ENCODE measurements around the gene TARBP1. TPM values are rescaled to one million over a fixed set of nuclear protein-coding genes. Genes with fewer than 3 reads are reported as not detected.

The TARBP1 gene
- total and polyA plus RNA-seq, 2 of the 8 experiments (the other 6 are each of a cell fraction or from before 2014, with no cell fraction given), result 21.9 to 32.3 TPM

DNA sequence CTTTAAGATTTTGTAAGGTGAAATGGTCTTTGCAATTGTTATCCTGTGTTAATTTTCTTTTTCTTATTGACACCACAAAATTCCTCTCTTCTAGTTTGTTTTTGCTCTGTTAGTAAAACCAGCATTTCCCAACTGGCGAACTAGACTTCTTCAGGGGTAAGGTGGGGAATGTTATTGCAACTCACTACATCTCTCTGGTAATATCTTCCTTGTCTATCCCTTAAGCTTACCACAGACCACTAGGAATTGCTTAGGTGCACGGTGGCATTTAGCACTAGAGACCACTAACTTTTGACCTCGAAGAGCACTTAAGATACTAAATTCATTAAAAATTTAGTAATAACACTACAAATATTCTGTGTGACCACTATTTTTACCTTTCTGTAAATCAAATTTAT is 109.9 kb downstream of the TARBP1 start:
- Histone ChIP-seq H3K23ac (ENCODE audit: insufficient read length) (no peak overlapping the region), H3K18ac (ENCODE audit: extremely low read depth, low read length) (no peak overlapping the region), H4K5ac (ENCODE audit: insufficient read length, low read depth, low read length) (no peak overlapping the region), H2BK15ac (ENCODE audit: low read length) (no peak overlapping the region), H2BK12ac (ENCODE audit: low read depth, low read length) (no peak overlapping the region), H3K27ac (ENCODE audit: low read depth, low read length) (no peak overlapping the region), H4K91ac (replicated peaks; ENCODE audit: insufficient read length, low read length) (no peak overlapping the region), H3K4me3 (ENCODE audit: extremely low read depth in 1 of 4, insufficient read depth in 2 of 4, low read depth in 3 of 4, low read length in 4 of 4) (no peak overlapping the region), H3K9ac (replicated peaks in 1 of 4; ENCODE audit: extremely low read depth in 1 of 4, low read depth in 3 of 4, low read length in 3 of 4) (no peak overlapping the region), H3K9me3 (ENCODE audit: insufficient read depth in 2 of 2, low read depth in 1 of 2, low read length in 1 of 2) (no peaks in the 10 kb centered on the region), H3K4me2 (ENCODE audit: insufficient read depth in 1 of 2, low read depth in 2 of 2, low read length in 2 of 2) (no peak overlapping the region), H3K36me3 (ENCODE audit: control insufficient read depth in 2 of 4, insufficient read depth in 4 of 4, low read length in 3 of 4) (no peaks in the 10 kb centered on the region), H3K14ac (ENCODE audit: insufficient read length) (no peak overlapping the region), H2AK5ac (ENCODE audit: low read depth, low read length) (no peak overlapping the region), H3K23me2 (ENCODE audit: low read depth, low read length) (no peaks in the 10 kb centered on the region), H3K79me1 (ENCODE audit: low read depth, low read length) (no peaks in the 10 kb centered on the region), H2BK20ac (ENCODE audit: low read length) (no peak overlapping the region), H2BK120ac (replicated peaks; ENCODE audit: low read depth, low read length) (no peak overlapping the region), H4K20me1 (replicated peaks in 1 of 2; ENCODE audit: control insufficient read depth in 1 of 2, insufficient read depth in 2 of 2, low read length in 2 of 2) (no peaks in the 10 kb centered on the region), H3K56ac (replicated peaks; ENCODE audit: insufficient read length, low read depth, low read length) (no peak overlapping the region), H2AFZ (ENCODE audit: low read length) (no peak overlapping the region), H3K4ac (replicated peaks; ENCODE audit: insufficient read length, low read depth, low read length) (no peak overlapping the region), H4K8ac (ENCODE audit: extremely low read depth, insufficient read depth, low read length) (no peak overlapping the region), H3K27me3 (replicated peaks in 1 of 4; ENCODE audit: control insufficient read depth in 3 of 4, extremely low read depth in 1 of 4, insufficient read depth in 3 of 4, low read length in 3 of 4) (no peaks in the 10 kb centered on the region; a peak in 1 of 7 replicates), H3K4me1 (replicated peaks in 1 of 4; ENCODE audit: control insufficient read depth in 3 of 4, insufficient read depth in 4 of 4, low read length in 3 of 4) (peaks cover 0 to 3% (median under 1%) of the 10 kb centered on the region in 4 experiments; a peak in 2 of 7 replicates), H2BK5ac (ENCODE audit: low read depth, low read length) (no peak overlapping the region), H3K79me2 (ENCODE audit: control insufficient read depth in 1 of 2, insufficient read depth in 2 of 2, low read length in 2 of 2) (peaks cover 0 to 4% of the 10 kb centered on the region in 2 experiments; a peak in 2 of 4 replicates)
- ChIA-PET CTCF (ENCODE audit: partially characterized antibody) (interaction anchor here (1.1 to 1.7 kb wide), 2 partner anchors 39 to 44 kb away, joined by 3 read pairs; no protein-coding TSS in a partner anchor), POLR2A (ENCODE audit: partially characterized antibody) (no interaction called here)
- 82% methylated on average over 3 of the region's 3 CpGs; no CpG with 5 or more reads in 1 of the 2 experiments for WGBS, 2 experiments (ENCODE audit: extremely low coverage in 1 of 2, insufficient coverage in 1 of 2, insufficient read length in 1 of 2, insufficient replicate concordance in 2 of 2, low coverage in 1 of 2, low lambda C conversion rate in 2 of 2, missing lambda C conversion rate in 1 of 2)
- DNase-seq (ENCODE audit: low read depth in 1 of 2, low spot score in 2 of 2) (no peak), FAIRE-seq (no peak)
- TF ChIP-seq EZH2 (IDR thresholded peaks at IDR 0.05; ENCODE audit: low read depth, low read length, severe bottlenecking) (no peak), RAD21 (IDR thresholded peaks at IDR 0.05 in 1 of 2, conservative IDR thresholded peaks at IDR 0.05 in 1 of 2; ENCODE audit: low read depth in 2 of 2, low read length in 2 of 2) (no peak), CEBPB (IDR thresholded peaks at IDR 0.05; ENCODE audit: low read depth, low read length) (no peak), TAF7 (optimal IDR thresholded peaks at IDR 0.05; ENCODE audit: borderline replicate concordance, low read depth, low read length) (no peak), SIRT6 (IDR thresholded peaks at IDR 0.05; ENCODE audit: low read length) (no peak), TCF12 (IDR thresholded peaks at IDR 0.05; ENCODE audit: low read depth, low read length) (no peak), PHF8 (conservative IDR thresholded peaks at IDR 0.05; ENCODE audit: low read depth, low read length) (no peak), JUN (IDR thresholded peaks at IDR 0.05; ENCODE audit: low read depth, low read length) (no peak), POU5F1 (IDR thresholded peaks at IDR 0.05; ENCODE audit: low read depth, low read length) (no peak), FOSL1 (IDR thresholded peaks at IDR 0.05; ENCODE audit: insufficient read depth, low read depth, low read length) (no peak), MAFK (IDR thresholded peaks at IDR 0.05; ENCODE audit: low read depth, low read length) (no peak)
- TF ChIP-seq, protein P1, sequence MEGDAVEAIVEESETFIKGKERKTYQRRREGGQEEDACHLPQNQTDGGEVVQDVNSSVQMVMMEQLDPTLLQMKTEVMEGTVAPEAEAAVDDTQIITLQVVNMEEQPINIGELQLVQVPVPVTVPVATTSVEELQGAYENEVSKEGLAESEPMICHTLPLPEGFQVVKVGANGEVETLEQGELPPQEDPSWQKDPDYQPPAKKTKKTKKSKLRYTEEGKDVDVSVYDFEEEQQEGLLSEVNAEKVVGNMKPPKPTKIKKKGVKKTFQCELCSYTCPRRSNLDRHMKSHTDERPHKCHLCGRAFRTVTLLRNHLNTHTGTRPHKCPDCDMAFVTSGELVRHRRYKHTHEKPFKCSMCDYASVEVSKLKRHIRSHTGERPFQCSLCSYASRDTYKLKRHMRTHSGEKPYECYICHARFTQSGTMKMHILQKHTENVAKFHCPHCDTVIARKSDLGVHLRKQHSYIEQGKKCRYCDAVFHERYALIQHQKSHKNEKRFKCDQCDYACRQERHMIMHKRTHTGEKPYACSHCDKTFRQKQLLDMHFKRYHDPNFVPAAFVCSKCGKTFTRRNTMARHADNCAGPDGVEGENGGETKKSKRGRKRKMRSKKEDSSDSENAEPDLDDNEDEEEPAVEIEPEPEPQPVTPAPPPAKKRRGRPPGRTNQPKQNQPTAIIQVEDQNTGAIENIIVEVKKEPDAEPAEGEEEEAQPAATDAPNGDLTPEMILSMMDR (IDR thresholded peaks at IDR 0.05; ENCODE audit: control extremely low read depth in 1 of 3, insufficient read depth in 1 of 3, low read depth in 1 of 3, low read length in 3 of 3), result no peak
